Measurements from ENCODE around the gene VEGFA. TPM values are rescaled to one million over a fixed set of nuclear protein-coding genes. Genes with fewer than 3 reads are reported as not detected.

The VEGFA gene
- polyA plus RNA-seq, 1 donor from 2014 or later, result 7.3 TPM

DNA sequence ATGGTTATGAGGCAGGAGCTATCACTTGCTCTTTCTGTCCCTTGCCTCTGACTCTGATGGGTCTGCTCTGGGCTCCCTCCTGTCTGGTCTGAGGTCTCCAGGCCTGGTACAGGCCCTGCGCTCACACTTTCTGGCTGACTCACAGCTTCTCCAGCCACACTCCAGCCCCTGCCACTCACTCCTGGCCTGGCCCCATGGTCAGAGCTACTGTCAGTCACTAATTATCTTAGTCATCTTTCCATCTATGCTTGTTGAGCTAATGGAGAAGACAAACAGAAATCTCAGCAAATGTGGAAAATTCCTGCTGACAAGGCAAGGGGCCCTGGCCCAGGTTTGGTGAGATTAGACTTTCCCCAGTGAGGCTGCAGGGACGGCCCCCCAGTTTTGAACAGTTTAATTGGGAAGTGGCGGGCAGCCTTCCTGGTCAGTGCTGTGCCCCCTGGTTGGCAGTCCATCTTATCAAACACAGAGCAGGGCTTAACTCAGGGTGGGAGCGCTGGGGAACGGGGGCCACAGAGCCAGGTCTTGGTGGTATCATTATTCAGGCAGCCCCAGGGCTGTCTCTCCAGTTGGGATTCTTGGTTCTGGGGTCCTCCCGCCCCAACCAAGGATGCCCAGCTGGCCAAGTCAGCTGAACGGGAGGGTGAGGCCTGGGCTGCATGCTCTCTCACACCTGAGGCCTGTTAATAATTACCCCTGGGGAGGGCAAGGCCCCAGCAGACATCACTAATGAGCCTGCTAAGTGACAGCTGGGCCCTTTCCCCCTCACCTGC is 63.4 kb downstream of the VEGFA start:
- Histone ChIP-seq H3K36me3 (ENCODE audit: insufficient read depth, low read length) (no peaks in the 10 kb centered on the region), H3K27ac (ENCODE audit: low read length) (no peak overlapping the region), H3K9me3 (ENCODE audit: low read length) (no peaks in the 10 kb centered on the region), H3F3A (ENCODE audit: insufficient read depth, low read length, poor library complexity, severe bottlenecking) (no peaks in the 10 kb centered on the region), H2AFZ (ENCODE audit: low read depth, low read length) (no peak overlapping the region), H3K4me2 (ENCODE audit: low read length) (no peak overlapping the region), H3K9ac (ENCODE audit: low read length) (no peak overlapping the region), H3K27me3 (ENCODE audit: insufficient read depth, low read depth, low read length) (no peaks in the 10 kb centered on the region), H3K79me2 (replicated peaks; ENCODE audit: insufficient read depth, low read length) (no peaks in the 10 kb centered on the region), H3K4me3 (ENCODE audit: low read length) (no peak overlapping the region), H3K9me2 (ENCODE audit: insufficient read depth, low read length) (no peaks in the 10 kb centered on the region), H4K20me1 (ENCODE audit: insufficient read depth) (no peaks in the 10 kb centered on the region)
- TF ChIP-seq EZH2 (IDR thresholded peaks at IDR 0.05; ENCODE audit: borderline replicate concordance, insufficient read depth, low read length, poor library complexity, severe bottlenecking), result no peak
- TF ChIP-seq POLR2AphosphoS5 (IDR thresholded peaks at IDR 0.05), result no peak
- TF ChIP-seq RAD21 (conservative IDR thresholded peaks at IDR 0.05), result no peak
- TF ChIP-seq REST (IDR thresholded peaks at IDR 0.05; ENCODE audit: borderline replicate concordance), result no peak
- TF ChIP-seq MXI1 (conservative IDR thresholded peaks at IDR 0.05; ENCODE audit: poor library complexity, severe bottlenecking), result no peak
- no peak for TF ChIP-seq EP300 (conservative IDR thresholded peaks at IDR 0.05; ENCODE audit: poor library complexity, severe bottlenecking)
- no peak for TF ChIP-seq TAF1 (IDR thresholded peaks at IDR 0.05; ENCODE audit: low read depth)

DNA sequence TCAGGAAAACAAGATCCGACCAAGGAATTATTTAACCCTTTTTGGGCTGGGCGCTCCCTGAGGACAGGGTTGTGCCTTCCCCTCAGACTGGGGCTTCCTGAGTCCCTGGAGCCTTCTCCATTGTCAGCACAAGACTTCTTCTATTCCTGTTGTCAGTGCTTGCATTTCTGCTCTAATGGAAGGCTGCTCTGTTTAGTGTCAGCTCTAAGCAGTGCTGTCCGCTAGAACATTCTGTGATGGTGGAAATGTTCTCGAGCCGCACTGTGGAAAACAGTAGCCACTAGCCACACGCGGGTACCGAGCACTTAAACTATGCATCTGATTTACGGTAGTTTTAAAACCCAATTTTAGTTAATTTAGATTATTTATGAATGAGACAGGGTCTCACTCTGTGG is 64.0 kb downstream of the VEGFA start:
- no peaks in the 10 kb centered on the region for H4K20me1 ChIP-seq (ENCODE audit: insufficient read depth)
- H3K9me2 ChIP-seq (ENCODE audit: insufficient read depth, low read length), result no peaks in the 10 kb centered on the region
- H3K9ac ChIP-seq (ENCODE audit: low read length), result no peak overlapping the region
- no peaks in the 10 kb centered on the region for H3F3A ChIP-seq (ENCODE audit: insufficient read depth, low read length, poor library complexity, severe bottlenecking)
- H3K27ac ChIP-seq (ENCODE audit: low read length), result no peak overlapping the region
- H2AFZ ChIP-seq (ENCODE audit: low read depth, low read length), result no peak overlapping the region
- no peaks in the 10 kb centered on the region for H3K27me3 ChIP-seq (ENCODE audit: insufficient read depth, low read depth, low read length)
- H3K9me3 ChIP-seq (ENCODE audit: low read length), result no peaks in the 10 kb centered on the region
- no peak overlapping the region for H3K4me2 ChIP-seq (ENCODE audit: low read length)
- TF ChIP-seq POLR2AphosphoS5 (IDR thresholded peaks at IDR 0.05) (no peak), RAD21 (conservative IDR thresholded peaks at IDR 0.05) (no peak), EZH2 (IDR thresholded peaks at IDR 0.05; ENCODE audit: borderline replicate concordance, insufficient read depth, low read length, poor library complexity, severe bottlenecking) (no peak), MXI1 (conservative IDR thresholded peaks at IDR 0.05; ENCODE audit: poor library complexity, severe bottlenecking) (no peak), EP300 (conservative IDR thresholded peaks at IDR 0.05; ENCODE audit: poor library complexity, severe bottlenecking) (no peak), SMC3 (conservative IDR thresholded peaks at IDR 0.05; ENCODE audit: poor library complexity) (no peak), TAF1 (IDR thresholded peaks at IDR 0.05; ENCODE audit: low read depth) (no peak), REST (IDR thresholded peaks at IDR 0.05; ENCODE audit: borderline replicate concordance) (no peak)
- TF ChIP-seq, protein P1, sequence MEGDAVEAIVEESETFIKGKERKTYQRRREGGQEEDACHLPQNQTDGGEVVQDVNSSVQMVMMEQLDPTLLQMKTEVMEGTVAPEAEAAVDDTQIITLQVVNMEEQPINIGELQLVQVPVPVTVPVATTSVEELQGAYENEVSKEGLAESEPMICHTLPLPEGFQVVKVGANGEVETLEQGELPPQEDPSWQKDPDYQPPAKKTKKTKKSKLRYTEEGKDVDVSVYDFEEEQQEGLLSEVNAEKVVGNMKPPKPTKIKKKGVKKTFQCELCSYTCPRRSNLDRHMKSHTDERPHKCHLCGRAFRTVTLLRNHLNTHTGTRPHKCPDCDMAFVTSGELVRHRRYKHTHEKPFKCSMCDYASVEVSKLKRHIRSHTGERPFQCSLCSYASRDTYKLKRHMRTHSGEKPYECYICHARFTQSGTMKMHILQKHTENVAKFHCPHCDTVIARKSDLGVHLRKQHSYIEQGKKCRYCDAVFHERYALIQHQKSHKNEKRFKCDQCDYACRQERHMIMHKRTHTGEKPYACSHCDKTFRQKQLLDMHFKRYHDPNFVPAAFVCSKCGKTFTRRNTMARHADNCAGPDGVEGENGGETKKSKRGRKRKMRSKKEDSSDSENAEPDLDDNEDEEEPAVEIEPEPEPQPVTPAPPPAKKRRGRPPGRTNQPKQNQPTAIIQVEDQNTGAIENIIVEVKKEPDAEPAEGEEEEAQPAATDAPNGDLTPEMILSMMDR (IDR thresholded peaks at IDR 0.05; ENCODE audit: poor library complexity, severe bottlenecking), result no peak
- H3K79me2 ChIP-seq (replicated peaks; ENCODE audit: insufficient read depth, low read length), result no peaks in the 10 kb centered on the region
- H3K4me3 ChIP-seq (ENCODE audit: low read length), result no peak overlapping the region
- H3K36me3 ChIP-seq (ENCODE audit: insufficient read depth, low read length), result no peaks in the 10 kb centered on the region

Data from neural cell (in vitro differentiated cells).